Endothelial cell of umbilical vein (primary cell): ENCODE data around the gene PTPRT.

ENCODE experiments used
- EZH2 ChIP-seq: IDR thresholded peaks from 2 replicates; pipeline ENCODE4 v1.6.1; 2012; ENCODE audit warnings: borderline replicate concordance, low read depth, mild to moderate bottlenecking, moderate library complexity, low read length, inconsistent platforms; ENCODE audit not compliant: severe bottlenecking
- JUN ChIP-seq: IDR thresholded peaks from 2 replicates; pipeline ENCODE4 v1.6.1; 2011; ENCODE audit warnings: borderline replicate concordance, low read depth; ENCODE audit not compliant: insufficient read length, insufficient read depth
- MYC ChIP-seq: IDR thresholded peaks from one replicate; pipeline ENCODE4 v1.6.1; 2011; ENCODE audit warnings: mild to moderate bottlenecking, low read depth, low read length
- POLR2A ChIP-seq: IDR thresholded peaks from 2 replicates; pipeline ENCODE4 v1.6.1; 2012; ENCODE audit warnings: low read depth, mild to moderate bottlenecking, control low read depth, low read length
- POLR2AphosphoS5 ChIP-seq: IDR thresholded peaks from 2 replicates; pipeline ENCODE4 v1.6.1; 2012; ENCODE audit warnings: low read depth, mild to moderate bottlenecking, control low read depth, low read length, moderate library complexity; ENCODE audit not compliant: insufficient read depth
- TF ChIP-seq, protein P1 (sequence below), 2 donors: IDR thresholded peaks; 1 replicate in 1 of 2; 2 replicates in 1 of 2; pipeline ENCODE4 v1.5.1; 2011; ENCODE audit warnings: low read length in 2 of 2, mild to moderate bottlenecking in 2 of 2, moderate library complexity in 2 of 2, control low read depth in 1 of 2, inconsistent platforms in 1 of 2, low read depth in 1 of 2; ENCODE audit not compliant: insufficient read depth in 1 of 2; ENCODE audit errors: extremely low read depth in 1 of 2
- TF ChIP-seq, protein P2 (sequence below): IDR thresholded peaks from 2 replicates; pipeline ENCODE4 v1.6.1; 2011; ENCODE audit not compliant: insufficient read depth, insufficient read length

- no peak for TF ChIP-seq POLR2A
- TF ChIP-seq, protein P1, sequence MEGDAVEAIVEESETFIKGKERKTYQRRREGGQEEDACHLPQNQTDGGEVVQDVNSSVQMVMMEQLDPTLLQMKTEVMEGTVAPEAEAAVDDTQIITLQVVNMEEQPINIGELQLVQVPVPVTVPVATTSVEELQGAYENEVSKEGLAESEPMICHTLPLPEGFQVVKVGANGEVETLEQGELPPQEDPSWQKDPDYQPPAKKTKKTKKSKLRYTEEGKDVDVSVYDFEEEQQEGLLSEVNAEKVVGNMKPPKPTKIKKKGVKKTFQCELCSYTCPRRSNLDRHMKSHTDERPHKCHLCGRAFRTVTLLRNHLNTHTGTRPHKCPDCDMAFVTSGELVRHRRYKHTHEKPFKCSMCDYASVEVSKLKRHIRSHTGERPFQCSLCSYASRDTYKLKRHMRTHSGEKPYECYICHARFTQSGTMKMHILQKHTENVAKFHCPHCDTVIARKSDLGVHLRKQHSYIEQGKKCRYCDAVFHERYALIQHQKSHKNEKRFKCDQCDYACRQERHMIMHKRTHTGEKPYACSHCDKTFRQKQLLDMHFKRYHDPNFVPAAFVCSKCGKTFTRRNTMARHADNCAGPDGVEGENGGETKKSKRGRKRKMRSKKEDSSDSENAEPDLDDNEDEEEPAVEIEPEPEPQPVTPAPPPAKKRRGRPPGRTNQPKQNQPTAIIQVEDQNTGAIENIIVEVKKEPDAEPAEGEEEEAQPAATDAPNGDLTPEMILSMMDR (IDR thresholded peaks at IDR 0.05; ENCODE audit: extremely low read depth in 1 of 2, insufficient read depth in 1 of 2, low read depth in 1 of 2, low read length in 2 of 2) = no peak
- no peak for TF ChIP-seq POLR2AphosphoS5
- TF ChIP-seq, protein P2, sequence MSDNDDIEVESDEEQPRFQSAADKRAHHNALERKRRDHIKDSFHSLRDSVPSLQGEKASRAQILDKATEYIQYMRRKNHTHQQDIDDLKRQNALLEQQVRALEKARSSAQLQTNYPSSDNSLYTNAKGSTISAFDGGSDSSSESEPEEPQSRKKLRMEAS = no peak
- no peak for TF ChIP-seq EZH2
- no peak for TF ChIP-seq JUN
- TF ChIP-seq MYC = no peak
These were observed 681.8 kb downstream of the PTPRT start for GRCh38 chr20:42507874-42508273.
